Ureter (tissue), 1 donor: ENCODE results near the gene FAM117A. TPM values are rescaled to one million over a fixed set of nuclear protein-coding genes. Genes with fewer than 3 reads are reported as not detected.

Source experiments
- DNase-seq: peaks from one replicate; pipeline ENCODE4 v3.0.0-alpha.2; 2020; ENCODE audit warnings: low spot score
- total RNA-seq: library from RNA; stranded (reverse); gene quantifications from one replicate; pipeline ENCODE4 v1.2.4, GENCODE V29; 2023
- donor health status: DM: yes; HTN: yes; CAD: no.

The FAM117A gene, protein sequence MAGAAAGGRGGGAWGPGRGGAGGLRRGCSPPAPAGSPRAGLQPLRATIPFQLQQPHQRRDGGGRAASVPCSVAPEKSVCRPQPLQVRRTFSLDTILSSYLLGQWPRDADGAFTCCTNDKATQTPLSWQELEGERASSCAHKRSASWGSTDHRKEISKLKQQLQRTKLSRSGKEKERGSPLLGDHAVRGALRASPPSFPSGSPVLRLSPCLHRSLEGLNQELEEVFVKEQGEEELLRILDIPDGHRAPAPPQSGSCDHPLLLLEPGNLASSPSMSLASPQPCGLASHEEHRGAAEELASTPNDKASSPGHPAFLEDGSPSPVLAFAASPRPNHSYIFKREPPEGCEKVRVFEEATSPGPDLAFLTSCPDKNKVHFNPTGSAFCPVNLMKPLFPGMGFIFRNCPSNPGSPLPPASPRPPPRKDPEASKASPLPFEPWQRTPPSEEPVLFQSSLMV
- 12.4 TPM for total RNA-seq

DNA sequence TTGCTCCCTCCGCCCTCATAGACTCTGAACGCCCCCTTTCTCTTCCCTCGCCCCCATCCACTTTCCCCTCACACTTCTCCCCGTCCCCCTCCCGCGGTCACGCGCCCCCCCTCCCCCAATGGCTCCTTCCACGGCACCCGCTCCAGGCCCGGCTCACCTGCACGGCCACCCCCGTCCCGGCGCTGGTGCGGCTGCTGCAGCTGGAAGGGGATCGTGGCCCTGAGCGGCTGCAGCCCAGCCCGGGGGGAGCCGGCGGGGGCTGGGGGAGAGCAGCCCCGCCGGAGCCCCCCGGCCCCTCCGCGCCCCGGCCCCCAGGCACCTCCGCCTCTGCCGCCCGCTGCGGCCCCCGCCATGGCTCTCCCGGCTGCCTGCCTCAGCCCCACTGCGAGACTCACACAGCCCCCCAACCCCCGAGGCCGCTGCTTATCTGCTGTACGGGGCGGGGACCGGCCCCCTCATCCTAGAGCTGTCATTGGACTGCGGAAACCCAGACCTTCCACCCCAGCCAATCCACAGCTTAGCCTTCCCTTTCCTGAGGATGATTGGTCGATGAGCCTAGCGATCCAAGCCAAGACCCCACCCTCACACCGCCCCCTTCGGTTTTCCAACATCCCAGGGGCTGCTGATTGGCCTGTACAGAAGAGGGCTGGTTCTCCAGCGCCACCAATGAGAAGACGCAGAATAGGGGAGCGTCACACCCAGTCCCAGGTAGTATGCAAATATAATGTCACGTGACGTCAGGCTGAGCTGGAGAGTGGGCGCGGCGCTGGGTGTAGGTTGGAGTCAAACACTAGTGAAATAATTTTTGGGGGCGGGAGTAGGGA is at the start of gene FAM117A:
Gene FAM117A (minus strand): TSS at position 397 of the 824 bp plus-strand sequence. CDS start 44 bp downstream, at position 353.
- peak; percentile 99 for DNase-seq

DNA sequence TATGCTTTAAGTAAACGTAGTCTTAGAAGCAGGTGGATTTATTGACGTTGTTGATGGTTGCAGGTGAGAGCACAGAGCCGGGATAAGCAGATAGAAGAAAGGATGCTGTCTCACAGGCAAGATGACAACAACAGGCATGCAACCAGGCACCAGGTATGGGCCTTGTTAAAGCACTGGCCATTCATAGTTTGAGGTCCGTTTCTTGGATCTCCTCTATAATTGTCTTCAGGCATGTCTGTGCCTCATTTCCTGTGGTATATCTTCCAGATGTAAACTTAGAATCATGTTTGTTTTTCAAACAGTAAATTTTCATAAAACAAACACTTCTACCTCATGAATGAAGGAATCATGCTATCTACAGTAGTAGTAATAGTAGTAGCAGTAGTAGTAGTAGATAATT is 45.1 kb upstream of the FAM117A start:
- DNase-seq: no peak

DNA sequence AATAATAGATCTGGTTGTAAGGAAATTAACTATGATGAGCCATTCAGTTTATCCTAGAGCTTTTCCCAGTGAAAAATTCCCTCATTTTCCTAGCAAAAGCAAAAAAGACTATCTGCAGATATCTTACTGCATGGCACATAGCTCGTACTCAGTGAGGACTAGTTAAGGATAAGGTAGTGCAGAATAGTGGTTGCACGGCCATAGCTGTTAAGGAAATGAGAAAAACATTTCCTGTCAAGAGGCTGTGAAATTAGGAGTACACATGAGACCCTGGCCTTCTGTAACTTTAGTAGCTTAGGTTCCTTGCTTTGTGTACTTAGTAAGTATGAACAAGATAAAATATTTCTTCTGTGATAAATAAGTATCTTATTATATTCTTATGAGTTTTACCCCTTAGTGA is 34.8 kb upstream of the FAM117A start:
- no peak for DNase-seq

GRCh38 chr17:49798182-49798581 is 34.3 kb upstream of the FAM117A start:
- DNase-seq: no peak

GRCh38 chr17:49795372-49795771 is 31.4 kb upstream of the FAM117A start:
- DNase-seq: no peak

DNA sequence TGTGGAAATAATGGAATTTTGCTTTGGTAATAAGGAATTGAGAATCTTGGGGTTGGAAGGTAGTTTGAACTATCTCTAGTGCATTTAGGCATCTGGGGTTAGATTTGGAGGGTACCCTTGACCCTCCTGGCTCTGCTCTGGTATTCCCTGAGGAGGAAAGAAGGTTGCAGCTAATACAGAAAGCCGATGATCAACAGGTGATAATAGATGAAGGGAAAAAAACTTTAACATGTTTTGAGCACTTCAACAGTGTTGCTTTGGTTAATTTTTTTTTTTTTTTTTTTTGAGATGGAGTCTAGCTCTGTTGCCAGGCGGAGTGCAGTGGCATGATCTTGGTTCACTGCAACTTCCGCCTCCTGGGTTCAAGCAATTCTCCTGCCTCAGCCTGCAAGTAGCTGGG is 29.4 kb upstream of the FAM117A start:
- DNase-seq: no peak

DNA sequence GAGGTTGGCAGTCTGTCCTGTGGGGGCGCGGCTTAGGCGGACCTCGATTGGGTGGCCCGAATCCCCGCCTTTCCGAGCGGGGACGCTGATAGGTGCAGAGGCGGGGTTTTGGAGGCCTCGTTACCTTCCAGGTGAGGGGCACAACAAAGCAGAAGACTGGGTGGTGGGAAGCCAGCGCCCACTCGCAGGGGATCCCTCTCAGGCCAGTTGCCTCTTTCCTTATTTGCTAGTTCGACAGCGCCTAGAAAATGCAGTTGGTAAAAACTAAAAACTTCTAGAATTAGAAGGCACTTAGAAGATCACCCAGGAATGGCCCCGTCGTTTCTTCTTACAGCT is 25.3 kb upstream of the FAM117A start:
- DNase-seq: no peak

DNA sequence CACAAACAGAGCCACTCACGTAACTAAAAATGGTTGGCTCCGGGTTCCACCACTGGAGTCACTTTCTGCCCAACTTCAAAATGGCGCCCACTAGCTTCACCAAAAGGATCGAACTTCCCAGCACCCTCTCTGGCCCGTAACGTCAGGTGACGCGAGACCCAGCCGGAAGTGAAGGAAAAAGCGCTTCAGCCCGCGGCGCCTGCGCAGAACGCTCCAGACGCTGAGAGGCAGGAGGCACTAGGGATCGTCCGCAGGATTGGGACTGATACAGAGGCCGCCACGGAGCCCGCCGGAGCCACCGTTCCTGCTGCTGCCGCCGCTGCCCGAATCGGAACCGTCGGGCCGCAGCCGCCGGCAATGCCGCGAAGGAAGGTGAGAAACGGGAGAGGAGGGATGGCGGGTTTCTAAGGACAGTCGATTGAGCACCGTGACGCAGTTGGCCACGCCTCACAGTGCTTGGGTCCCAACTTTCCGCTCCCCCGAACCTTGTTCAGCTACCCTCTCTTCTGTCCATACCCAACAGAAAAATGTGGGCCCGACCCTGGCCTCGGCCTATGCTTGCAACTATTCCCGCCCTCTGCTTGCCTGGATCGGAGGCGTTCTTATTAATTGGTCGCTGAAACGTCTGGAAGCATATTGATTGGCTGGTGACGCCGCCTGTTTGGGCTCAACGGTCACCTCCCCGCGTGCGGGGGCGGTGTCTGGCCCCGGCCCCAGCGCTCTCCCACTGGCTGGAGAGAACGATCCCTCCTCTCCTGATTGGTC is 24.7 kb upstream of the FAM117A start, which contains the start of gene KAT7:
Gene KAT7 (plus strand): TSS at position 204 of the 765 bp plus-strand sequence. CDS start 154 bp downstream, at position 358.
- peak; percentile 99 for DNase-seq

DNA sequence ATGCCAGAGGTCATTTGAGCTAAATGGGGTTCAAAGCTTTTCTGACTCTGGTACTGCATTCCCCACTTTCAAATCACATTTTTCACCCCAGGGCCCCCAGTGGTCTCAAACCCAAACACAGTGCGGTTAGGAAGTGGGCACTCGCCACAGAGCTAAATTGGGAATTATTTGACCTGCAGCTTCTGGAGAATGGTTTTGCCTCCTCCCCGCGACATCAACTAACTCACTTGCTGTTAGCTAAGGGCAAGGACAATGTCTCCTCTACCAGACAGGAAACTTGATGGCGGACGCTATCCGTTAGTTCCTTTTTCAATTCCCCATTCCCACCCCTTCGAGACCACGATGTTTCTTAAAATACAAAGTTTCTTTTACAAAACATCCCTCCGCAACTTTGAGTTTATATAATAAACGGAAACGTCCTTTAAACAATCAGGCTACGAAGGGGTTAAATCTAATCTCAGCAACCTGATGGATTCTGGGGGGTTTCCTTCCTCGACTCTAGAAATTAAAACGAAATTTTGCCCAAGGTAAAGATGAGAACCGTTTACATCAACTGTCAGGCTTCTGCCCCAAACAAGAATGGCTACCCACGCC is 24.1 kb upstream of the FAM117A start:
- DNase-seq: no peak

- DNase-seq: no peak
Observed at GRCh38 chr17:49784636-49785035, 20.7 kb upstream of the FAM117A start.

GRCh38 chr17:49783791-49784190 is 19.9 kb upstream of the FAM117A start:
- no peak for DNase-seq

- DNase-seq: peak; percentile 63
Observed at GRCh38 chr17:49783071-49783715, 19.3 kb upstream of the FAM117A start.

- no peak for DNase-seq
Observed at GRCh38 chr17:49779739-49780231, 15.9 kb upstream of the FAM117A start.

DNA sequence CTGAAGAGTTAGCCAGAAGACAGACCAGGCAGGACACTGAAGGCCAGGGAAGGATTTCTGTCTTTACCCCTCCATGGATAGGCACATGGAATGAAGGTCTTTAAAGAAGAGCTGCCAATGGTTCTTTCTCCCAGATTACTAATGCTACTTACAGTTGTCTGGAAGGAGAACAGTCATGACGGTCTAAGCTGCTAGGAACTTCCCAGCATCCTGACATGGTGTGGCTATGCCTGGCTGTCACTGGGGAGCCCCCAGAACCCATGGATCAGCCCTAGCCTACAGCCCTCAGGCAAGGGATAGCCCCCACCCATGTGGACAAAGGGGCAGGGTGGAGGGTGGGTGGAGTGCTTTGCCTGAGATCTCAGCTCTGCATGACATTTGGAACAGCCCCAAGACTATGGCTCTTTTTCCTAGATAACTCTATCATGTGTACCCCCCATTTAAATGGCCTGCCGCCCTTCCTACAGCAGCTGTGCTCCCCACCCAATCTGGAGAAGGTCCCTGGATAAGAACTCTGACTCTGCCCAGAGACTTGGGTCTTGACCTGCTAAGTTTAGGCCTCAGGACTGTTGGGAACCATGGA is 15.3 kb upstream of the FAM117A start:
- DNase-seq: no peak

DNA sequence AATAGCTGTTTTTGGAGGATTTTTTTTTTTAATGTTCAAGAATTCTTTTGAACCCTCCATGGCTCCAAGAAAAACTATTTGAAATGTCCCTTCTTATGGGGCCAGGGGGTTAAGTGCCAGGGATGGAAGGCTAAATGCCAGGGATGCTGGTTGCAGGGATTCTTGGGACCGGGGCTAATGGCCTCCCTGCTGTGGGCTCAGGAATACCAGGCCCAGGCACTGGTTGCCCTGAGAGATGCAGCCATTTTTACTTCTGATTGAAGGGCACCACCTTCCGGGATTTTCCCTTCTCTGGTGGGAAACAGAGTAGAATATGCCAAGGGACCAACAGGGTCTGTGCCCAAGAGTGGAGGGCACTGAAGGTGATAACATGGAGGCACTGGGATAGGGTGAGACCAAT is 13.6 kb upstream of the FAM117A start:
- DNase-seq: no peak

DNA sequence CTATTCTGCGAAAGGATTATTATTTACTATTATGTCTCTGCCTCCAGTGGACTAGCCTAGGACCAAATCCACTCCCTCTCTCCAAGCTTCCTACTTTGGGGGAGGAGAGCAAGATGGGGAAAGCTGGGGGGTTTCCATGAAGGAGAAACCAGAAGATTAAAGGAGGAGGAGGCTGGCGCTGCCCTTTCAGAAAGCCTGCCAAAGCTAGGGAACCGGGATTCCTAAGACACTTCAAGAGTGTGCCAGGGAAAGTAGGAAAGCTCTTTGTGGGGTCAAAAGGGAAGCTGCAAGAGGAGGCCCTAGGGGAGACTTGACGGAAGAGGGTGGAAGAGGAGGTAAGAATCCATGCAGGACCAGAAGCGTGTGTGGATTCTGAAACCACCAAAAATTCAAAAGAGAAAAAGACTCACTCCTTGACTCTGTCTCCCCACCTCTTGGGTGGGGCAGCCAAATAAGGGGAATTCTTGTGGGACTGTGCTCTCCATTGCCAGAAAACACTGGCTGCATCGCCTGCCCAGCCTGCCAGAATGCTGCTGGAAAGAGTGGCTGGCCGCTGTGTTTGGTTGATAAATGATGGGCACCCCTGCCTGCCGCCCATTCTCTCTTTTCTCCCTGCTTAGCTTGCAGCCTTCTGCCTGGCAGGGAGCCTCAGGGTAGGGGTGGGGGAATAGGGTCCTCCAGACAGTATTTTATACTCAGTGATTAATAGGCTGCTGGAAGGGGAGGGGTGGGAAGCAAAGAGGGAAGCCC is 12.8 kb upstream of the FAM117A start:
- DNase-seq: peak; percentile 67

DNA sequence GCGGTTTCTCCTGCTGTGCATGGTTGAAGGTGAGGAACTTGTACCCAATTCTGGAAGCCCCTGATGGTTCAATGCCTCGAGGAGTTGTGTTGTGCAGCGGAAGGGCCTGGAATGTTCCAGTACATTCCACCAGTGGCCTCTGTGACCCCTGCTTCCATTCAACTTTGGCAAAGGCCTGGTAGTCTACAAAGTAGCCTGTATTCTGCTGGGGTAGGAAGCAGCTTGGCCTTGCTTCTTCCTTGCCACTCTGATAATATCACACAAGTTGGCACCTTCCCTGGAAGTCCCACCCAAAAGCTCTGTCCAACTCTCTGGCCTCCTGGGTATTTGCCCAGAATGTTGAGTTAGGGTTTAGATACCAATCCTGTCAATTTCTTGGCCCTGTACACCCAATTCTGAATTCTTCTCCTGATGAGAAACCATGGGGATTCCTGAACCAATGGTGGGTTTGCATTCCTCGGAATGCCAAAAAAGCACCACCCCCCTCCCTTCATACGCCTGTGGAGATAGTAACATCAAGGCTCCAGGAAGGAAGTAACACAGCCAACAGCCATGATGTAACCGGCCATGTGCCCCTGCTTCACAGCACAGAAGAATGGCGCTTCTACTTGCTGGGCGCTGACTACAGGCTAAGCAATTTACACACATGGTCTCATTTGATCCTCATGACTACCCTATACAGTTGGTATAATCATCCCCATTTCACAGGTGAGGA is 11.8 kb upstream of the FAM117A start:
- DNase-seq: no peak

- DNase-seq: no peak
Observed at GRCh38 chr17:49766918-49767530, 3.1 kb upstream of the FAM117A start.
